Lower lobe of right lung (tissue), 2 donors: ENCODE measurements around the gene NOM1. TPM values are rescaled to one million over a fixed set of nuclear protein-coding genes. Genes with fewer than 3 reads are reported as not detected.

Experiments used
- ATAC-seq, 2 donors: fragments of 200-7000 bp; cut with Tn5 transposase; one replicate each; pipeline ENCODE4 v1.9.1; 2020 to 2022; ENCODE audit warnings: mild to moderate bottlenecking in 2 of 2, moderate library complexity in 2 of 2
- DNase-seq: peaks from one replicate; pipeline ENCODE4 v3.0.0-alpha.2; 2020
- H3K27ac ChIP-seq: fragments of 200-600 bp; one replicate; pipeline ENCODE4 v1.8.0; 2022
- H3K27me3 ChIP-seq: fragments of 200-600 bp; one replicate; pipeline ENCODE4 v1.8.0; 2022; ENCODE audit warnings: low read depth
- H3K36me3 ChIP-seq: fragments of 200-600 bp; one replicate; pipeline ENCODE4 v1.8.0; 2022; ENCODE audit warnings: mild to moderate bottlenecking
- H3K4me1 ChIP-seq: fragments of 200-600 bp; one replicate; pipeline ENCODE4 v1.8.0; 2022
- H3K4me3 ChIP-seq: fragments of 200-600 bp; one replicate; pipeline ENCODE4 v1.8.0; 2022; ENCODE audit warnings: mild to moderate bottlenecking
- H3K9me3 ChIP-seq: fragments of 200-600 bp; one replicate; pipeline ENCODE4 v1.8.0; 2022
- intact Hi-C: fragments of 100-400 bp; cut with DNase I; formaldehyde crosslinking; loops from one replicate; pipeline ENCODE4 v1.11.0; 2022
- total RNA-seq: library from RNA; stranded (reverse); fragmentation: NEBNext Ultra II Directional; extraction: Animal tissue kit (Norgen Biotek cat#: 25700); gene quantifications from one replicate; pipeline ENCODE4 v1.2.1, GENCODE V29; 2021
- TF ChIP-seq, protein P1 (sequence below): fragments of 200-600 bp; IDR thresholded peaks from one replicate; pipeline ENCODE4 v1.8.0; 2022; ENCODE audit warnings: antibody characterized with exemption, mild to moderate bottlenecking
- donor health status: DM: no; HTN: yes; CAD: no; lungs with severe emphysema.

The NOM1 gene
- total RNA-seq, 1 donor from 2014 or later = 16.9 TPM

DNA sequence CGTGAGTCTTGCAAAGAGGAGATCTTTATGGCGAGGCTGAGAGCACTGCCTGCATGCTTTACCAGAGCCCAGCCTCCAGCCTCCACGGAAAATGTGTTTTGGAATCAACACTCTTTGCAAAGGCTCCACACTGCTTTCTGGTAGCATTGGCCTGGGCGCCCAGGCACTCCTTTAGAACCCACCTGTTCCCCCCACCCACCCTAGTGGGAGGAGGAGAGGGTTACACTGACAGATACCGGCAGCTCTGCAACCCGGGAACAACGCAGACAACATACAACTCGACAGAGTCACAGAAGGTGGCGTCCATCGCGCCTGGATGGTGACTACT, 66.5 kb downstream of the NOM1 start:
- no peak for DNase-seq
- Histone ChIP-seq H3K27ac (no peak overlapping the region), H3K4me1 (peaks cover 18% of the 10 kb centered on the region), H3K27me3 (peaks cover 98% of the 10 kb centered on the region), H3K4me3 (no peak overlapping the region), H3K36me3 (no peaks in the 10 kb centered on the region), H3K9me3 (no peaks in the 10 kb centered on the region)
- no peak for ATAC-seq
- TF ChIP-seq, protein P1, sequence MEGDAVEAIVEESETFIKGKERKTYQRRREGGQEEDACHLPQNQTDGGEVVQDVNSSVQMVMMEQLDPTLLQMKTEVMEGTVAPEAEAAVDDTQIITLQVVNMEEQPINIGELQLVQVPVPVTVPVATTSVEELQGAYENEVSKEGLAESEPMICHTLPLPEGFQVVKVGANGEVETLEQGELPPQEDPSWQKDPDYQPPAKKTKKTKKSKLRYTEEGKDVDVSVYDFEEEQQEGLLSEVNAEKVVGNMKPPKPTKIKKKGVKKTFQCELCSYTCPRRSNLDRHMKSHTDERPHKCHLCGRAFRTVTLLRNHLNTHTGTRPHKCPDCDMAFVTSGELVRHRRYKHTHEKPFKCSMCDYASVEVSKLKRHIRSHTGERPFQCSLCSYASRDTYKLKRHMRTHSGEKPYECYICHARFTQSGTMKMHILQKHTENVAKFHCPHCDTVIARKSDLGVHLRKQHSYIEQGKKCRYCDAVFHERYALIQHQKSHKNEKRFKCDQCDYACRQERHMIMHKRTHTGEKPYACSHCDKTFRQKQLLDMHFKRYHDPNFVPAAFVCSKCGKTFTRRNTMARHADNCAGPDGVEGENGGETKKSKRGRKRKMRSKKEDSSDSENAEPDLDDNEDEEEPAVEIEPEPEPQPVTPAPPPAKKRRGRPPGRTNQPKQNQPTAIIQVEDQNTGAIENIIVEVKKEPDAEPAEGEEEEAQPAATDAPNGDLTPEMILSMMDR = no peak
- intact Hi-C loops = no loop called here

DNA sequence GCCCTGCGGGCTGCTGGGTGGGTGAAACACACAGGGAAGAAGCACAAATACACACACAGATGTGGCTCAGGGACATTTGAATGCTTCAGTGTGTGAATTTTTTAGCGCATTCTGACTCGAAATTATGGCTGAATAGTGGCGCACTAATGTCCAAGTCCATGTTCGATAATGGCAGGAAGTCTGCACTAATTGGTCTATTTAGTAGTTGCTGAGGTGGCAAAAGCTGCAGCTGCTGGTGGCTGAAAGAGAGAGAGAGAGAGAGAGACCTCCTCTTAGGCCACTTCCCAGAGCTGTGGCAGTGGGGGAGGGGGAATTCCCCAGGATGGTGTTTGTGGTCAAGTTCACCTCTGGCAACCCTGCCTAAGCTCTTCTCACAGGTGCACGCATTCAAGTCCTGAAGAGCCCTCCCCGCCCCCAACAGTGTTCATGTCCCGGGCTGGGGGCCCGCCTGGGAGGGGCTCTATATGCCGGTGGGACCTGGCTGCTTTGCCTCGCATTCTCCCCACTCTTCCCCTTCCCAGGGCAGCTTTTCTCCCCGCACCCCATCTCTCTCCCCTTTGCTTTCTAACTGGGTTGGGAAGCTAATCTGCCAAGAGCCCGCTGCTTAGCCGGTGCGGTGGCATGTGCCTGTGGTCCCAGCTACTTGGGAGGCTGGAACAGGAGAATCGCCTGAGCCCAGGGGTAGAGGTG, 67.0 kb downstream of the NOM1 start:
- Histone ChIP-seq H3K9me3 (no peaks in the 10 kb centered on the region), H3K27me3 (peaks cover 98% of the 10 kb centered on the region), H3K4me3 (no peak overlapping the region), H3K27ac (no peak overlapping the region), H3K36me3 (no peaks in the 10 kb centered on the region), H3K4me1 (peaks cover 18% of the 10 kb centered on the region)
- ATAC-seq (no peak), DNase-seq (no peak)
- intact Hi-C loops = no loop called here
- TF ChIP-seq, protein P1 = no peak

DNA sequence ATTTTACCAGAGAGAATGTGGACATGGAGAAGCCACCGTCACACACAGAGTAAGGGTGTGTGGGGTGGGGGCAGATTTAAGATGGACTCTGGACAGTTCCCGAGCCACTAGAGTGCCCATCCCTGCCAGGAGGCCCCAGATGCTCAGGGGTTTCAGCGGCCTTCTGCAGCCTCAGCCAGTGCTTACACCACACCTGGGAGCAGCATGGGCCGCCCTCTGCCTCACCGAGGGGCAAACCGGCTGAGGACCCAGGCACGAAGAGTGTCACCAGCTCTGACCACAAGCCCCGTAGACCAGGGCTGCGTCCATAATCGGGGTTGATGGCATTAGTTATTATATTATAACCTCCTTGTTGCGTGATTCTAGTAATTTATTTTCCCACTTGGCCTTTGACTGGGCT, 67.6 kb downstream of the NOM1 start:
- H3K36me3 ChIP-seq = no peaks in the 10 kb centered on the region
- H3K4me3 ChIP-seq = no peak overlapping the region
- peaks cover 98% of the 10 kb centered on the region for H3K27me3 ChIP-seq
- no peak overlapping the region for H3K27ac ChIP-seq
- no peaks in the 10 kb centered on the region for H3K9me3 ChIP-seq
- H3K4me1 ChIP-seq = peaks cover 13% of the 10 kb centered on the region
- ATAC-seq (no peak), DNase-seq (no peak)
- TF ChIP-seq, protein P1 = no peak
- intact Hi-C loops = no loop called here

DNA sequence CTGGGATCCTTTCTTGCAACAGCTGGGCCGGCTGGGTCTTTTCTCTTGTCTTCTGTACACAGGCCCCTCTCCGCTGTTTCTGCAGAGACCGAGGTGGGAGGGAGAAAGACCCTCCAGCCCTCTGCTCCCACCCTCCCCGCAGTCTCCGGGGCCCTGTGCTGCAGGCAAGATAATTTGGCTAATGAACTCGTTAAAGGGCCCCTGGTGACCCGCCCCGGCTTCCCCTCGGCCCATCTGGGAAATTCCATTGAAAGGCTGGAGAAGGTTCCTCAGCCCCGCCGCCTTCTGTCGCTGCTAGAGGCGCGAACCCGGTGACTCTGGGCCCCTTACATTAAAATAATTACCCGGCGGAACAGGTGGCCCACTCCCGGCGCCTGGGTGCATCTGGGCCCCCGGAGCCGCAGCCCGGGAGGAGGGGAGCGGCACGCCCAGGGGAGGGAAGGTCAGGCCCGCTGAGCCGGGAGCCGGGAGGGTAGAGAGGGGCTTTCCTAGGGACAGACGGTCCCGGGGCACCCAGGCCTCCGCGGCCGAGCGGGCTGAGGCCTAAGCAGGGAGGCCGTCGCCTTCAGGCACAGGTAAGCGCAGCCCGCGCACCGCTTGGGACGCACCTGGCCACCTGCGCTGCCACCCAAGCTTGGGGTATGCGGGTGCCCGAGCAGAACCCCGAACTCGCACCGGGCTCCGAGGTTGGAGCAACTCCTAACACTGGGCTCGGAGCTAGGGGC, 68.3 kb downstream of the NOM1 start:
- Histone ChIP-seq H3K27ac (no peak overlapping the region), H3K36me3 (no peaks in the 10 kb centered on the region), H3K9me3 (no peaks in the 10 kb centered on the region), H3K4me1 (peaks cover 13% of the 10 kb centered on the region), H3K27me3 (peaks cover 98% of the 10 kb centered on the region), H3K4me3 (no peak overlapping the region)
- intact Hi-C loops = no loop called here
- DNase-seq (no peak), ATAC-seq (no peak)
- TF ChIP-seq, protein P1 = no peak

DNA sequence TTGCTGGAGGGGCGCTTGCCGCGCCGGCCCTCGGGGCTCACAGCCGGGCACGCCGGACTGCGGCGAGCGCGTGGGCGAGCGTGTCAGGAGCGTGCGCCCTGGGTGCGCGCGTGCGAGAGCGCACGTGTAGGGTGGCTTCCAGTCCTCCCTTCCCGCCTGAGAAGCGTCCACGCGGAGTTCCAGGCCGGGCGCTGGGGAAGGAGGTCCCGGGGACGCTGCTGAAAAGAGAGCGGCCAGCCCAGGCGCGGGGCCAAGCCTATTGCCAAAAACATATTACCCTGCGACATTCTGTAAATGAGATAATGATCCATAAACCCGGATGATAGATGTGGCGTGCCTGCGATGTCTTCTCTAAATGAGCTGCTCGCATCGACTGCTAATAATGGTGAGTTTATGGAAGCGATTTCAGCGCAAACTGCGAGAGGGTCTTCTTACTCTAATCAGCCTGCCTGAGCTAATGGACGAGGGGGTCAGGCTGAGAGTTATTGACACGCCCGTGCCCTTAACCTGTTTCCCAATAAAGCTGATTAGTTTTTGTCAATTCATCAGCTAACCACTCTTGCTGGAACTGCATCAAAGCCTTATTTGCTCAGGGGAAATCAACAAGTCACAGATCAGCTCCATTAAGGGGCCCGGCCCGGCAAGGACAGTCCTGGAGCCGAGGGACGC, 69.0 kb downstream of the NOM1 start:
- Histone ChIP-seq H3K4me3 (no peak overlapping the region), H3K27me3 (peaks cover 100% of the 10 kb centered on the region), H3K9me3 (no peaks in the 10 kb centered on the region), H3K36me3 (no peaks in the 10 kb centered on the region), H3K27ac (no peak overlapping the region), H3K4me1 (peaks cover 13% of the 10 kb centered on the region)
- no peak for DNase-seq
- intact Hi-C loops = no loop called here
- TF ChIP-seq, protein P1 = no peak
- ATAC-seq = no peak
